Hepatic stellate cell (primary cell): ENCODE results near the gene RNF212.
A peak's percentile ranks its signal among the peaks of the same experiment; 100 is the strongest.

Experiments
- DNase-seq: peaks from one replicate; pipeline ENCODE4 v3.0.0; 2011; ENCODE audit warnings: low spot score

RNF212 gene

GRCh38 chr4:1036095-1036494 is 77.3 kb downstream of the RNF212 start:
- DNase-seq: no peak

DNA sequence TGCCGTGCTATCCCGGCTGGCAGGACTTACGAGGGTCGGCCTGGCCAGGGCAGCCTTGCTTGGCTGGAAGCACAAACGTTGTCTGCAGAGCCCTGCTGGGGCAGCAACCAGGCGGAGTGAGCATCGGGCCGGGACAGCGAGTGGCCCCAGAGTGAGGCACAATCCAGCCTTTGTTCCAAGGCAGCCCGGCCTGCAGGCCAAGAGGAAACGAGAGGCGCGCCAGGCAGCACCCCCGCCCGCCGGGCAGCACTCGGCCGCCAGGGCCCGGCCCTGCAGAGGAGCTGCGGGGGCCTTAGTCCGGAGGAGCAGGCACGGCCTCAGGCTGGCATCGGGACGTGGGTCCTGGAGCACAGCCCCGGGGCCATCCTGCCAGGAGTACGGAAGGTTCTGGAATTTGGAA is 77.9 kb downstream of the RNF212 start:
- DNase-seq: no peak

DNA sequence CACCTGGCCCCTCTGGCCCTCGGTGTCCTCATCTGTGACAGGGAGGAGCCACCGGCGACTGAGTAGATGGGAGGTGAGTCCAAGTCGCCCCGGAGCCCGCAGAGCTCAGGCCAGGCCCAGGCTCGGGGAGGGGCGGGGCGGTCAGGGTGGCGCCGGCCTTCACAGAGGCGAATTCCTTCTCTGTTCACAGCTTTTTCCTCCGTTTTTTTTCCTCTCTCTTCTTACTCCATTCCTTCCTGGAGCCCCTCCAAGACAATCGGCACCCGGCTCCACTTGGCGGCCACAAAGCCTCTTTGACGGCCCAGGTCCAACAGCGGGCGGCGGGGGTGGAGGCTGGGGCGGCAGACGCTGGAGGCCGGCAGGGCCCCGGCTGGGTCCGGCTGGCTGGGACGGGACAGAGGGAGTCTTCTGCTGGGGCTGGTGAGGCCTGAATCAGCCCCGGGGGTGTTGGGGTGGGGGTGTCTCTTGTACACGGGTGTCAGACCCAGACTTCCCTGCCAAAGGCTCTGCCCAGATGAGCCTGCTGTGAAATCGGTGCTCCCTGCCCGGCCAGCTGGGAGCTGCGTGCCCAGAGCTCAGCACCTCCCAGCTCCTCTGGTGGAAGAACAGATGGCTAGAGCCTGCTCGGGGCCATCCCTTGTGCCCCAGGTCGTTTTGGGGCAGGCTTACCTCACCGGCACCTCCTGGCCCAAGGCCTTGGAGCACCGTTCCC is 79.4 kb downstream of the RNF212 start:
- peak; percentile 58 for DNase-seq

DNA sequence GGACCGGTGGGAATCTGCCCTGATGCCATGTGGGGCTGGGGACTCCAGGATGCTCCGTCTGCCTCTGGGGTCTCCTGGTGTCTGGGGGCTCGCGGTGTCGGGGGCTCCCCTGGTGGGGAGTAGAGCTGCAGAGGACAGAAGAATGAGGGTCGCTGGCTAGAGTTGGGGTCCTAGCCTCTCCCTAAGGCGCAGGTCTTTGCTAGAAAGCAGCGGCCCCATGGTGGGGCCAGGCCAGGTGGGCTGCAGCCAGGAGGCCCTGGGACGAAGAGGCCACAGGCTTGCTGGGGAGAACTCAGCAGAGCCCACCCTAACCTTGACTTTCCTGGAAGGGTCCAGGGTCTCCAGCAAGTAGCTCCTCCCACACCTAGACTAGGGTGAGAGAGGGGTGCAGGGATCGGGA is 80.5 kb downstream of the RNF212 start:
- no peak for DNase-seq

DNA sequence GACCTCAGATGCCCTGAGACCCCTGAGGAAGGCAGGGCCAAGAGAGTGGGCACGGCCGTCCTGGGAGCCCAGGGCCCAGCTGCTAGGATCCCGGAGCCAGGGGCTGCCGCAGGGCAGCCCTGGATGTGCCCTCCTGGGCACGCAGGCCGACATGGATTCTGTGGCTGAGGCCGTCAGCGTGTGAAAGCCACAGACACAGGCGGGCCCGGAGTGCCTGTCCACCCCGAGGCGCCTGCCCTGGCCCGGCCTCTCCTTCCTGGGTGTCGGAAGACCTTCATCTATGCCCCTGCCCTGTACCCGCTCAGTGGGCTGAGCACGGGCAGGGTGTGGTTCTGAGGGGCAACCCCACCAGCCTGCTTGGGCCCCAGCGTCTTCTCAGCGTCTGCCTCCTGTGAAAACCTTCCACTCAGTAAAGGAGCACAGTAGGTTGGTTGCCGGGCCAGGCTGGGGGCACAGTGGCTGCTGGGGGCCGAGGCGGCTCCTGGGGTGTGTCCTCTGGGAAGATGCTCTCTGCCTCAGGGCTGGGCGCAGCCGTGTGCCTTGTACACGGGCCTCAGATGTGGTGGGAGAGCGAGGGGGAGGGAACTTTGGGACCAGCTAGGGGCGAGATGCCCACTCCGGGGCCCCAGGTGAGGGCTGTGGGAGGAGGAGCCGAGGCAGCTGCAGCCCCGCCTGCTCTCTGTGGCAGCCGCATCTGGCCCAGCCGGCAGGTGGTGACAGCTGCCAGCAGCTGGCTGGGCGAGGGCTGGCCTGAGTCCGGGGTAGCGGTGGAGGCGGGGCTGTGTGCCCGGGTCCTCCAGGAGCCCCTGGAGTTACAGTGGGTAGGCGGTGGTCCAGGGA is 81.2 kb downstream of the RNF212 start:
- DNase-seq: no peak

DNA sequence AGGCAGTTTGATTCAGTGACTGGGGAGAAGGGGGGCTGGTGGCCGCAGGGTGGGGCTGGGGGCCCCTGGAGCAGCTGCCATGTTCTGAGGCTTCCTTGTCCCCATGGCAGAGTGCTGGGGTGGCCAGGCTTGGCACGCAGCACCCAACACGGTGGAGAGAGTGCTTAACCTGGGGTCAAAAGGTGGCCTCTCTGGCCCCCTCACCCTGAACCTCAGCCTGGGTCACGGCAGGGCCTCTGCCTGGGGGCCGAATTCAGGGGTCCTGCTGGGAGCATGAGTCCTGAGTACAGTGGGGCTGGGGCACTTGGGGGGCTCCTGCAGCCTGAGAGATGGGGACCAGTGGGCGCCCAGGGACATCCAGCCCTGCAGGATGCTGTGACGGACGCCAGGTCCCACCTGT is 82.0 kb downstream of the RNF212 start:
- DNase-seq: no peak

DNA sequence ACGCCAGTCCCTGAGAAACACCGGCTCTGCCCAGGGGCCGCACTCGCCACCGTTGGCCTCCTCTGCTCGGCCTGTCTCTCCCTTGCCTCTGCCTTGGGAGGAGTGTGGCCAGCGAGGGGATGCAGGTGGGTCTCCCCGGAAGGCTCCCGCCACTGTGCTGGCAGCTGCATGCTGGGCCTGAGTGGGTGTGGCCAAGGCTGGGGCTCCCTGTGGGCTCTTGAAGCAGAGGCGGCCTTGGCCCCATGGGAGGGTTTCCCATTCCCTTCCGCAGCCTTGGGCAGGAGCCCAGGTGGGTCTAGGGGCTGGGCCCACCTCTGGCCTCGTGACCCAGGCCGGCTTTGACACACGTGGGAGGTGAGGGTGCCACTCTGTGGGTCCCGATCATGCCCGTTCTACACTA is 82.8 kb downstream of the RNF212 start:
- DNase-seq: no peak

DNA sequence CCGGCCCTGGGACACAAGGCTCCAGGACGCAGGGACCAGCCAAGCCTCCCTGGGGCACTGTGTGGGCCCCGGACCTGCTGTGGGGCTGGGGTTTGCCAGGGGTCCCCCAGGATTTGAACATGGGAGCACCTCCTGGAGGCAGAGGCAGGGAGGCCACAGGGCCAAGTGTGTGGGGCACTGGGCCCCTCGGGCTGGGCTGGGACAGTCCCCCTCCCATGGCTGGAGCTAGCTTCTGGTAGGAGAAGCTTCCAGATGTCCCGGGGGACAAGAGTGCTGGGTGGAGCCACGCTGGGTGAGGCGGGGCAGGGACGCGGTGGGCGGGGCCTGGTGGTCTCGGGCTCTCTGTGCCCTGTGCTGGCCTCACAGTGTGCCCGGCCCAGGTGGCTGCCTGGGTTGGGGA is 83.3 kb downstream of the RNF212 start:
- no peak for DNase-seq

GRCh38 chr4:1029529-1029928 is 83.8 kb downstream of the RNF212 start:
- DNase-seq: no peak

DNA sequence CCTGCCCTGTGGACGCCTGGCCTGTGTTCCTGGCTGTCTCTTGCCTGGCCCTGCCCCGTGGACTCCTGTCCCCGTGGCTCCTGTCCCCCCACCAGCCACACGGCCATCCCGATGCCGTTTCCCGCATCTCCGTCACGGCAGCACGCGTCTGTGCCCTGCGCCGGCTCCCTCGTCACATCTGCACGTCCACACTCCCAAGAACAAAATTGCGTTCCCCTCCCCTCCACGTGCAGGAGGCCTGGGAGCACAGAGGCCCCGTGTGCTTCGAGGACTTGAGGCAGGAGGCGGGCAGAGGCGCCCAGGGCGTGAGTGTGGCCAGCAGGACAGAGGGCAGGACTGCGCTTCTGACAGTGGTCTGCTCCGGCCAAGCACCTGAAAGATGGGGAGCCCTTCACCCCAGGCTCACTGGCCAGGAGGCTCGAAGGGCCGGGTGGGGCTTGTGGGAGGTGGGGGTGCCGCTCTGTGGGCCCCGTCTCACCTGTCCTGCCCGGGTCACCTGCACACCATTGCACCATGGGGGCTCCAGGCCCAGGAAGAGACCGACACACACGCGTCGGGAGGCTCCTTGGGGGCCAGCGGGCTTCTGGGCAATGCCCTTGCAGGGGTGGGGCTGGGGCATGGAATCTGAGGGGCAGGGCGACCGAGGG is 84.7 kb downstream of the RNF212 start:
- no peak for DNase-seq

DNA sequence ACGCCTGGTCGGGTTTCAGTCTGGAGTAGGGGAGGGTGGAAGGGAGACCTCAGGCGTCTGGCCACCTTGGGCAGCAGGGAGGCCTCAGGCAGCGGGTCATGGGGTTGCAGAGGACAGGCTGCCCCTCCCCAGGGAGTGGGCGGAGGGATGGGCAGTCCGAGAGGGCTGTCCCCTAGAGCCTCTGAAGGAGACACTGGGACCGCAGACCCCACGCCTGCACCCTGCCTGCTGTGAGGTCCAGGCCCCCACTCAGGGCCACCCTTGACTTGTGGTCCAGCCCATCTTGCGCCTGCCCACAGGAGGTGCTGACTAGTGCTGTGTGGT is 85.5 kb downstream of the RNF212 start:
- DNase-seq: no peak

GRCh38 chr4:1027219-1027914 is 86.0 kb downstream of the RNF212 start:
- DNase-seq: no peak

- no peak for DNase-seq
Measured at GRCh38 chr4:1026115-1026514, 87.2 kb downstream of the RNF212 start.

DNA sequence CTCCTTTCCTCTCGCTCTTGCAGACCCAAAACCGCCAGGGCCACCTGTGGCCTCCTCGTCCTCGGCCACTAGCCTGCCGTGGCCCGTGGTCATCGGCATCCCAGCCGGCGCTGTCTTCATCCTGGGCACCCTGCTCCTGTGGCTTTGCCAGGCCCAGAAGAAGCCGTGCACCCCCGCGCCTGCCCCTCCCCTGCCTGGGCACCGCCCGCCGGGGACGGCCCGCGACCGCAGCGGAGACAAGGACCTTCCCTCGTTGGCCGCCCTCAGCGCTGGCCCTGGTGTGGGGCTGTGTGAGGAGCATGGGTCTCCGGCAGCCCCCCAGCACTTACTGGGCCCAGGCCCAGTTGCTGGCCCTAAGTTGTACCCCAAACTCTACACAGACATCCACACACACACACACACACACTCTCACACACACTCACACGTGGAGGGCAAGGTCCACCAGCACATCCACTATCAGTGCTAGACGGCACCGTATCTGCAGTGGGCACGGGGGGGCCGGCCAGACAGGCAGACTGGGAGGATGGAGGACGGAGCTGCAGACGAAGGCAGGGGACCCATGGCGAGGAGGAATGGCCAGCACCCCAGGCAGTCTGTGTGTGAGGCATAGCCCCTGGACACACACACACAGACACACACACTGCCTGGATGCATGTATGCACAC is 88.3 kb downstream of the RNF212 start:
- DNase-seq: no peak

DNA sequence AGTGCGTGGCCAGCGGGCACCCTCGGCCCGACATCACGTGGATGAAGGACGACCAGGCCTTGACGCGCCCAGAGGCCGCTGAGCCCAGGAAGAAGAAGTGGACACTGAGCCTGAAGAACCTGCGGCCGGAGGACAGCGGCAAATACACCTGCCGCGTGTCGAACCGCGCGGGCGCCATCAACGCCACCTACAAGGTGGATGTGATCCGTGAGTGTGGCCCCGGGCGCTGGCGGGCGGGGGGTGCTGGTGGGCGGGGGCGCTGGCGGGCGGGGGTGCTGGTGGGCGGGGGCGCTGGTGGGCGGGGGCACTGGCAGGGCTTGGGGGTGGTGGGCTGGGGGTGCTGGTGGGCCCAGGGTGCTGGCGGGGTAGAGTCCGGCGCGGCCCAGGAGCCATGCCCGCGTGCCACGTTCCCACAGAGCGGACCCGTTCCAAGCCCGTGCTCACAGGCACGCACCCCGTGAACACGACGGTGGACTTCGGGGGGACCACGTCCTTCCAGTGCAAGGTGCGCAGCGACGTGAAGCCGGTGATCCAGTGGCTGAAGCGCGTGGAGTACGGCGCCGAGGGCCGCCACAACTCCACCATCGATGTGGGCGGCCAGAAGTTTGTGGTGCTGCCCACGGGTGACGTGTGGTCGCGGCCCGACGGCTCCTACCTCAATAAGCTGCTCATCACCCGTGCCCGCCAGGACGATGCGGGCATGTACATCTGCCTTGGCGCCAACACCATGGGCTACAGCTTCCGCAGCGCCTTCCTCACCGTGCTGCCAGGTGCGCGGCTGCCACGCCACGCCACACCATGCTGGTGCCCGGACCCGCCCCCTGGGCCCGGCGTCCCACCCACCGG is 89.2 kb downstream of the RNF212 start:
- DNase-seq: no peak

- no peak for DNase-seq
Measured at GRCh38 chr4:1023075-1023640, 90.2 kb downstream of the RNF212 start.

DNA sequence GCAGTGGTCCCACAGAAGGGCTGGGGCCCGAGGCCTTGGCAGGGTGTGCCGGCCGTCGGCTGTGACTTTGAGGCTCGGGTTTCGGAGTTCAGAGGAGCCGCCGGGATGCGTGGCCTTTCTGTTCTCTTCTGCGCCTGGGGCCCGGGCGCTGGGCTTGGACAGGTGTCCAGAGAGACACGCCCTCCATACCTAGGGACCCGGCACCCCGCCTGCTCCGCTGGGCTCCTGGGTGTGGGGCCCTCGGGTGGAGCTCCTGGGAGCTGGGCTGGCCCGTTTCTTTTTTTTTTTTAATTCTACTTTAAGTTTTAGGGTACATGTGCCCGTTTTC is 90.7 kb downstream of the RNF212 start:
- no peak for DNase-seq

GRCh38 chr4:1022051-1022738 is 91.2 kb downstream of the RNF212 start:
- no peak for DNase-seq
